A375 (cell line): ENCODE data around the gene LRRC59. TPM values are rescaled to one million over a fixed set of nuclear protein-coding genes. Genes with fewer than 3 reads are reported as not detected.

Experiments
- small RNA-seq: library from RNA; depleted of rRNA; stranded (forward); fragments of <200 nt; gene quantifications from one replicate; pipeline ENCODE3, GENCODE V24; 2014
- total RNA-seq: library from RNA; depleted of rRNA; stranded (reverse); fragments of >200 nt; shearing (Covaris generic); gene quantifications from 2 replicates; pipeline ENCODE4 v1.2.3, GENCODE V29; 2014; rRNA removed

Gene LRRC59
- total RNA-seq: 167 and 171 TPM in 2 replicates

GRCh38 chr17:50397111-50397918 lies at the start of gene LRRC59:
Gene LRRC59 (minus strand): TSS chr17:50397523. CDS start chr17:50397317, 206 bp downstream.

GRCh38 chr17:50425682-50426471 lies 28.6 kb upstream of the LRRC59 start, which contains the start of gene ACSF2:
Gene ACSF2 (plus strand): TSS chr17:50426218. CDS start chr17:50426262, 44 bp downstream.

GRCh38 chr17:50372758-50373556 lies 24.4 kb downstream of the LRRC59 start, which contains the start of the genes EME1 and MRPL27:
Gene EME1 (plus strand): TSS chr17:50373229. CDS start chr17:50375209, 1,980 bp downstream.
Gene MRPL27 (minus strand): TSS chr17:50373184. CDS start chr17:50373170, 14 bp downstream.

GRCh38 chr17:50345432-50346312 lies 51.7 kb downstream of the LRRC59 start, which contains the start of gene XYLT2:
Gene XYLT2 (plus strand): TSS chr17:50346126. CDS start chr17:50346141, 15 bp downstream.

Small RNA genes within 50 kb of the gene (small RNA-seq; reads per million reads assigned to genes)
- gene RF00019: not detected

Other genes with a start within 250 kb of the LRRC59 start
- 46.2 and 52.8 TPM in 2 replicates for gene PPP1R9B, start 246.8 kb downstream of the LRRC59 start, total RNA-seq
- gene SGCA, start 231.5 kb downstream of the LRRC59 start, total RNA-seq: not detected in 2 replicates
- 0.30 and 0.45 TPM in 2 replicates for gene COL1A1, start 195.9 kb downstream of the LRRC59 start, total RNA-seq
- 0.19 and 0.21 TPM in 2 replicates for gene TMEM92, start 123.1 kb downstream of the LRRC59 start, total RNA-seq
- gene XYLT2, start 51.4 kb downstream of the LRRC59 start, total RNA-seq: 33.5 and 34.5 TPM in 2 replicates
- gene MRPL27, start 24.3 kb downstream of the LRRC59 start, total RNA-seq: 97.8 and 107 TPM in 2 replicates
- 27.2 and 31.6 TPM in 2 replicates for gene EME1, start 24.3 kb downstream of the LRRC59 start, total RNA-seq
- 16.6 and 18.0 TPM in 2 replicates for gene ACSF2, start 28.7 kb upstream of the LRRC59 start, total RNA-seq
- gene CHAD, start 71.4 kb upstream of the LRRC59 start, total RNA-seq: not detected in 2 replicates
- 34.4 and 37.4 TPM in 2 replicates for gene RSAD1, start 81.3 kb upstream of the LRRC59 start, total RNA-seq
- gene MYCBPAP, start 110.9 kb upstream of the LRRC59 start, total RNA-seq: 1.7 and 2.0 TPM in 2 replicates
- gene EPN3, start 135.2 kb upstream of the LRRC59 start, total RNA-seq: not detected in 2 replicates
- 59.5 and 65.7 TPM in 2 replicates for gene SPATA20, start 149.7 kb upstream of the LRRC59 start, total RNA-seq
- gene CACNA1G, start 163.2 kb upstream of the LRRC59 start, total RNA-seq: 0.05 and 0.08 TPM in 2 replicates
- gene ABCC3, start 237.4 kb upstream of the LRRC59 start, total RNA-seq: 22.4 and 22.9 TPM in 2 replicates